Measurements from ENCODE around the gene TMEM123.

GRCh38 chr11:102413497-102413896 is 39.1 kb downstream of the TMEM123 start:
- TF ChIP-seq, protein P1, sequence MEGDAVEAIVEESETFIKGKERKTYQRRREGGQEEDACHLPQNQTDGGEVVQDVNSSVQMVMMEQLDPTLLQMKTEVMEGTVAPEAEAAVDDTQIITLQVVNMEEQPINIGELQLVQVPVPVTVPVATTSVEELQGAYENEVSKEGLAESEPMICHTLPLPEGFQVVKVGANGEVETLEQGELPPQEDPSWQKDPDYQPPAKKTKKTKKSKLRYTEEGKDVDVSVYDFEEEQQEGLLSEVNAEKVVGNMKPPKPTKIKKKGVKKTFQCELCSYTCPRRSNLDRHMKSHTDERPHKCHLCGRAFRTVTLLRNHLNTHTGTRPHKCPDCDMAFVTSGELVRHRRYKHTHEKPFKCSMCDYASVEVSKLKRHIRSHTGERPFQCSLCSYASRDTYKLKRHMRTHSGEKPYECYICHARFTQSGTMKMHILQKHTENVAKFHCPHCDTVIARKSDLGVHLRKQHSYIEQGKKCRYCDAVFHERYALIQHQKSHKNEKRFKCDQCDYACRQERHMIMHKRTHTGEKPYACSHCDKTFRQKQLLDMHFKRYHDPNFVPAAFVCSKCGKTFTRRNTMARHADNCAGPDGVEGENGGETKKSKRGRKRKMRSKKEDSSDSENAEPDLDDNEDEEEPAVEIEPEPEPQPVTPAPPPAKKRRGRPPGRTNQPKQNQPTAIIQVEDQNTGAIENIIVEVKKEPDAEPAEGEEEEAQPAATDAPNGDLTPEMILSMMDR (conservative IDR thresholded peaks at IDR 0.05; ENCODE audit: low read length), result no peak
- no peak for TF ChIP-seq EZH2phosphoT487 (IDR thresholded peaks at IDR 0.05; ENCODE audit: borderline replicate concordance)

Measured in Loucy (cell line).